IMR-90 (cell line): ENCODE measurements around the gene REPS2.

Source experiments
- BHLHE40 ChIP-seq: fragments of 150-350 bp; IDR thresholded peaks from 2 replicates; pipeline ENCODE4 v1.6.1; 2016; ENCODE audit warnings: mild to moderate bottlenecking, low read depth, low read length
- CTCF ChIP-seq: conservative IDR thresholded peaks from 2 replicates; pipeline ENCODE4 v1.5.1; 2012; ENCODE audit warnings: mild to moderate bottlenecking, low read depth, low read length, improper control_type of control experiment
- MAZ ChIP-seq: IDR thresholded peaks from 2 replicates; pipeline ENCODE4 v1.6.1; 2012; ENCODE audit warnings: low read depth, mild to moderate bottlenecking, low read length, improper control_type of control experiment, moderate library complexity, borderline replicate concordance
- MXI1 ChIP-seq: IDR thresholded peaks from 2 replicates; pipeline ENCODE4 v1.6.1; 2012; ENCODE audit warnings: low read depth, mild to moderate bottlenecking, low read length, moderate library complexity, borderline replicate concordance
- NFE2L2 ChIP-seq: fragments of 150-350 bp; IDR thresholded peaks from 2 replicates; pipeline ENCODE4 v1.6.1; 2016; ENCODE audit warnings: low read depth, mild to moderate bottlenecking, low read length
- POLR2A ChIP-seq: IDR thresholded peaks from 2 replicates; pipeline ENCODE4 v1.6.1; 2012; ENCODE audit warnings: mild to moderate bottlenecking, low read depth, low read length
- RAD21 ChIP-seq: IDR thresholded peaks from 2 replicates; pipeline ENCODE4 v1.6.1; 2012; ENCODE audit warnings: low read length, improper control_type of control experiment
- RCOR1 ChIP-seq: IDR thresholded peaks from 2 replicates; pipeline ENCODE4 v1.6.1; 2012; ENCODE audit warnings: mild to moderate bottlenecking, low read length, improper control_type of control experiment; ENCODE audit not compliant: insufficient replicate concordance
- RFX5 ChIP-seq: IDR thresholded peaks from 2 replicates; pipeline ENCODE4 v1.8.0; 2012; ENCODE audit warnings: low read depth, mild to moderate bottlenecking, low read length, moderate library complexity
- SMC3 ChIP-seq: fragments of 150-350 bp; IDR thresholded peaks from 2 replicates; pipeline ENCODE4 v1.6.1; 2016; ENCODE audit warnings: low read depth, mild to moderate bottlenecking, antibody characterized with exemption, low read length, moderate library complexity
- USF2 ChIP-seq: fragments of 150-350 bp; IDR thresholded peaks from 2 replicates; pipeline ENCODE4 v1.6.1; 2017; ENCODE audit warnings: mild to moderate bottlenecking, antibody characterized with exemption, low read length, low read depth
- TF ChIP-seq, protein P1 (sequence below): fragments of 150-350 bp; IDR thresholded peaks from 2 replicates; pipeline ENCODE4 v1.6.1; 2016; ENCODE audit warnings: low read depth, mild to moderate bottlenecking, low read length, moderate library complexity, borderline replicate concordance

DNA sequence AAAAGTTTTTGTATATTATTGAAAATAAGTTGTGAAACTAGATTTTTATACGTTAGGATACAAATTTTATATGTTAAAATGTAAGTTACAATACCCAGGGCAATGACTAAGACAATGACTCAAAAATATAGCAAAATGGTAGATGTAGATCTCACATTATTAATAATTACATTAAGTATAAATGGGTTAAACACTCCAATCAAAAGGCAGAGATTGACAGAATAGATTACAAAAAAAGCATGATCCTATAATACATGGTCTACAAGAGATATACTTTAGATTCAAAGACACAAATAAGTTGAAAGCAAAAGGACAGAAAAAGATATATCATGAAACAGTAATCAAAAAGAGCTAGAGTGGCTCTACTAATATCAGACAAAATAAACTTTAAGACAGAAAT lies 217.6 kb downstream of the REPS2 start:
- TF ChIP-seq CTCF, result no peak
- TF ChIP-seq SMC3, result no peak
- TF ChIP-seq POLR2A, result no peak
- no peak for TF ChIP-seq MAZ
- TF ChIP-seq BHLHE40, result no peak
- TF ChIP-seq RAD21, result no peak
- no peak for TF ChIP-seq MXI1
- TF ChIP-seq NFE2L2, result no peak
- TF ChIP-seq, protein P1, sequence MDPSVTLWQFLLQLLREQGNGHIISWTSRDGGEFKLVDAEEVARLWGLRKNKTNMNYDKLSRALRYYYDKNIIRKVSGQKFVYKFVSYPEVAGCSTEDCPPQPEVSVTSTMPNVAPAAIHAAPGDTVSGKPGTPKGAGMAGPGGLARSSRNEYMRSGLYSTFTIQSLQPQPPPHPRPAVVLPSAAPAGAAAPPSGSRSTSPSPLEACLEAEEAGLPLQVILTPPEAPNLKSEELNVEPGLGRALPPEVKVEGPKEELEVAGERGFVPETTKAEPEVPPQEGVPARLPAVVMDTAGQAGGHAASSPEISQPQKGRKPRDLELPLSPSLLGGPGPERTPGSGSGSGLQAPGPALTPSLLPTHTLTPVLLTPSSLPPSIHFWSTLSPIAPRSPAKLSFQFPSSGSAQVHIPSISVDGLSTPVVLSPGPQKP, result no peak
- TF ChIP-seq RFX5, result no peak
- no peak for TF ChIP-seq RCOR1
- no peak for TF ChIP-seq USF2
